NCI-H460 (cell line): ENCODE data around the gene KRAS. TPM values are rescaled to one million over a fixed set of nuclear protein-coding genes. Genes with fewer than 3 reads are reported as not detected.
"Not testable (repeated sequence)": the region's sequence is repeated elsewhere in the genome, so short reads cannot be mapped to it uniquely, and the experiment has no call there.

ENCODE experiments used
- DNase-seq: peaks from one replicate; pipeline ENCODE4 v3.0.0-alpha.2; 2016; ENCODE audit warnings: low read depth; ENCODE audit errors: extremely low read depth
- polyA plus RNA-seq: library from polyadenylated mRNA; depleted of rRNA; stranded (reverse); fragments of >200 nt; gene quantifications from 2 replicates; pipeline ENCODE4 v1.2.3, GENCODE V29; 2014; cell fraction: nucleus; rRNA removed
- total RNA-seq: library from RNA; depleted of rRNA; stranded (reverse); fragments of >200 nt; shearing (Covaris generic); gene quantifications from 2 replicates; pipeline ENCODE4 v1.2.3, GENCODE V29; 2014; rRNA removed

KRAS gene
- 18.6 and 22.6 TPM in 2 replicates for total RNA-seq
- 8.5 and 11.2 TPM in 2 replicates for polyA plus RNA-seq

- DNase-seq, result peak; percentile 93
These were observed at the start of gene KRAS for GRCh38 chr12:25250744-25251730. KRAS (minus strand) TSS chr12:25250929.

- DNase-seq, result no peak
These were observed 45.7 kb upstream of the KRAS start for GRCh38 chr12:25296381-25296780.

- DNase-seq, result no peak
These were observed 44.6 kb upstream of the KRAS start for GRCh38 chr12:25295361-25295760.

GRCh38 chr12:25293653-25294052 lies 42.9 kb upstream of the KRAS start:
- no peak for DNase-seq

- DNase-seq, result not testable (repeated sequence)
These were observed 42.1 kb upstream of the KRAS start for GRCh38 chr12:25292810-25293221.

GRCh38 chr12:25287610-25288009 lies 36.9 kb upstream of the KRAS start:
- no peak for DNase-seq

- DNase-seq, result no peak
These were observed 36.1 kb upstream of the KRAS start for GRCh38 chr12:25286837-25287236.

- DNase-seq, result no peak
These were observed 33.3 kb upstream of the KRAS start for GRCh38 chr12:25284024-25284423.

GRCh38 chr12:25283006-25283405 lies 32.3 kb upstream of the KRAS start:
- DNase-seq, result no peak

GRCh38 chr12:25280082-25280481 lies 29.4 kb upstream of the KRAS start:
- no peak for DNase-seq

GRCh38 chr12:25278269-25278668 lies 27.5 kb upstream of the KRAS start:
- DNase-seq, result no peak

- peak; percentile 71 for DNase-seq
These were observed 25.6 kb upstream of the KRAS start for GRCh38 chr12:25276199-25276937.

- no peak for DNase-seq
These were observed 20.9 kb upstream of the KRAS start for GRCh38 chr12:25271486-25272098.

GRCh38 chr12:25269701-25270100 lies 19.0 kb upstream of the KRAS start:
- no peak for DNase-seq

GRCh38 chr12:25266497-25266896 lies 15.8 kb upstream of the KRAS start:
- no peak for DNase-seq

- no peak for DNase-seq
These were observed 14.1 kb upstream of the KRAS start for GRCh38 chr12:25264862-25265261.

- DNase-seq, result no peak
These were observed 13.4 kb upstream of the KRAS start for GRCh38 chr12:25264114-25264513.

GRCh38 chr12:25263594-25263993 lies 12.9 kb upstream of the KRAS start:
- DNase-seq, result no peak

- no peak for DNase-seq
These were observed 11.8 kb upstream of the KRAS start for GRCh38 chr12:25262389-25263074.

- DNase-seq, result no peak
These were observed 7.0 kb upstream of the KRAS start for GRCh38 chr12:25257590-25258324.
